Measurements from ENCODE around the gene NEK11. TPM values are rescaled to one million over a fixed set of nuclear protein-coding genes. Genes with fewer than 3 reads are reported as not detected.

NEK11 gene
- total and polyA plus RNA-seq, 9 of the 15 experiments (the other 6 are each of a cell fraction or from before 2014, with no cell fraction given), result 0.28 to 1.5 (median 0.87) TPM

GRCh38 chr3:131329774-131330173 lies 303.1 kb downstream of the NEK11 start:
- CTCF ChIA-PET (ENCODE audit: low intra/inter-chr PET ratio), result no interaction called here
- no TSS peak for BruUV-seq (replicated peaks)
- no peak for ATAC-seq
- Histone ChIP-seq H4K20me1 (replicated peaks; ENCODE audit: control insufficient read depth, insufficient read depth, low read length) (no peaks in the 10 kb centered on the region), H3K9ac (ENCODE audit: insufficient read depth in 1 of 2, low read depth in 2 of 2, low read length in 2 of 2) (no peak overlapping the region), H3K27me3 (ENCODE audit: control insufficient read depth in 2 of 2, insufficient read depth in 2 of 2, low read length in 2 of 2) (no peaks in the 10 kb centered on the region), H3K36me3 (ENCODE audit: control insufficient read depth, insufficient read depth, low read length) (no peaks in the 10 kb centered on the region), H3K9me1 (ENCODE audit: control insufficient read depth, insufficient read depth, low read length) (no peaks in the 10 kb centered on the region), H3K4me3 (no peak overlapping the region), H3K4me1 (replicated peaks in 1 of 2; ENCODE audit: control insufficient read depth in 2 of 2, insufficient read depth in 2 of 2, low read length in 2 of 2) (no peaks in the 10 kb centered on the region), H3K9me3 (replicated peaks; ENCODE audit: control insufficient read depth, insufficient read depth, low read depth, low read length) (no peaks in the 10 kb centered on the region), H3K4me2 (ENCODE audit: insufficient read depth, low read length) (no peak overlapping the region), H3K79me2 (ENCODE audit: control insufficient read depth, insufficient read depth, low read length) (no peaks in the 10 kb centered on the region), H3K27ac (ENCODE audit: extremely low read depth, low read depth, low read length) (no peak overlapping the region), H2AFZ (ENCODE audit: low read depth, low read length) (no peak overlapping the region)
- no peak for DNase-seq (ENCODE audit: extremely low read depth in 1 of 4, low spot score in 3 of 4)
- no peak for FAIRE-seq
- in situ Hi-C loops (cut with MboI), result no loop called here
- 31% methylated on average over 5 of the region's 5 CpGs for WGBS (ENCODE audit: insufficient coverage, low coverage, missing lambda C conversion rate)
- POLR2A ChIA-PET, result no interaction called here
- intact Hi-C loops (cut with micrococcal nuclease), result no loop called here
- TF ChIP-seq ZNF830 (CRISPR knock-in tag; IDR thresholded peaks at IDR 0.05) (no peak), ZHX1 (conservative IDR thresholded peaks at IDR 0.05; ENCODE audit: low read length) (no peak), POU5F1 (IDR thresholded peaks at IDR 0.05; ENCODE audit: borderline replicate concordance, low read depth, low read length, partially characterized antibody) (no peak), ATF6 (CRISPR knock-in tag; IDR thresholded peaks at IDR 0.05) (no peak), HEY1 (CRISPR knock-in tag; IDR thresholded peaks at IDR 0.05; ENCODE audit: borderline replicate concordance) (no peak), DEAF1 (CRISPR knock-in tag; IDR thresholded peaks at IDR 0.05) (no peak)
- TF ChIP-seq, protein P1, sequence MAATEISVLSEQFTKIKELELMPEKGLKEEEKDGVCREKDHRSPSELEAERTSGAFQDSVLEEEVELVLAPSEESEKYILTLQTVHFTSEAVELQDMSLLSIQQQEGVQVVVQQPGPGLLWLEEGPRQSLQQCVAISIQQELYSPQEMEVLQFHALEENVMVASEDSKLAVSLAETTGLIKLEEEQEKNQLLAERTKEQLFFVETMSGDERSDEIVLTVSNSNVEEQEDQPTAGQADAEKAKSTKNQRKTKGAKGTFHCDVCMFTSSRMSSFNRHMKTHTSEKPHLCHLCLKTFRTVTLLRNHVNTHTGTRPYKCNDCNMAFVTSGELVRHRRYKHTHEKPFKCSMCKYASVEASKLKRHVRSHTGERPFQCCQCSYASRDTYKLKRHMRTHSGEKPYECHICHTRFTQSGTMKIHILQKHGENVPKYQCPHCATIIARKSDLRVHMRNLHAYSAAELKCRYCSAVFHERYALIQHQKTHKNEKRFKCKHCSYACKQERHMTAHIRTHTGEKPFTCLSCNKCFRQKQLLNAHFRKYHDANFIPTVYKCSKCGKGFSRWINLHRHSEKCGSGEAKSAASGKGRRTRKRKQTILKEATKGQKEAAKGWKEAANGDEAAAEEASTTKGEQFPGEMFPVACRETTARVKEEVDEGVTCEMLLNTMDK (IDR thresholded peaks at IDR 0.05; ENCODE audit: borderline replicate concordance, insufficient read depth, low read depth, low read length, poor library complexity, severe bottlenecking), result no peak
- TF ChIP-seq, protein P2, sequence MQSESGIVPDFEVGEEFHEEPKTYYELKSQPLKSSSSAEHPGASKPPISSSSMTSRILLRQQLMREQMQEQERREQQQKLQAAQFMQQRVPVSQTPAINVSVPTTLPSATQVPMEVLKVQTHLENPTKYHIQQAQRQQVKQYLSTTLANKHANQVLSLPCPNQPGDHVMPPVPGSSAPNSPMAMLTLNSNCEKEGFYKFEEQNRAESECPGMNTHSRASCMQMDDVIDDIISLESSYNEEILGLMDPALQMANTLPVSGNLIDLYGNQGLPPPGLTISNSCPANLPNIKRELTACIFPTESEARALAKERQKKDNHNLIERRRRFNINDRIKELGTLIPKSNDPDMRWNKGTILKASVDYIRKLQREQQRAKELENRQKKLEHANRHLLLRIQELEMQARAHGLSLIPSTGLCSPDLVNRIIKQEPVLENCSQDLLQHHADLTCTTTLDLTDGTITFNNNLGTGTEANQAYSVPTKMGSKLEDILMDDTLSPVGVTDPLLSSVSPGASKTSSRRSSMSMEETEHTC (IDR thresholded peaks at IDR 0.05), result no peak
